Karpas-422 (cell line): ENCODE data around the gene TNFSF15. TPM values are rescaled to one million over a fixed set of nuclear protein-coding genes. Genes with fewer than 3 reads are reported as not detected.

ENCODE experiments used
- DNase-seq: peaks from one replicate; pipeline ENCODE4 v3.0.0-alpha.2; 2015
- H2AFZ ChIP-seq: fragments of 200-600 bp; sonication (generic); 2 replicates; pipeline ENCODE4 v1.6.1; 2014; ENCODE audit warnings: antibody characterized with exemption, low read length, mixed read lengths
- H3K27ac ChIP-seq: fragments of 200-600 bp; sonication (generic); 2 replicates; pipeline ENCODE4 v1.5.1; 2014; ENCODE audit warnings: mild to moderate bottlenecking, low read length, moderate library complexity
- H3K27me3 ChIP-seq: fragments of 200-600 bp; sonication (generic); 2 replicates; pipeline ENCODE4 v1.6.1; 2014; ENCODE audit warnings: low read length, mixed read lengths
- H3K36me3 ChIP-seq: fragments of 200-600 bp; sonication (generic); 2 replicates; pipeline ENCODE4 v1.6.1; 2014; ENCODE audit warnings: low read length, mixed read lengths; ENCODE audit not compliant: insufficient read depth
- H3K4me1 ChIP-seq: fragments of 200-600 bp; sonication (generic); 2 replicates; pipeline ENCODE4 v1.6.1; 2014; ENCODE audit warnings: mild to moderate bottlenecking, low read length, mixed read lengths
- H3K4me2 ChIP-seq: fragments of 200-600 bp; sonication (generic); 2 replicates; pipeline ENCODE4 v1.6.1; 2014; ENCODE audit warnings: low read length, low read depth, mild to moderate bottlenecking; ENCODE audit not compliant: poor library complexity, severe bottlenecking
- H3K4me3 ChIP-seq: fragments of 200-600 bp; sonication (generic); 2 replicates; pipeline ENCODE4 v1.5.1; 2014; ENCODE audit warnings: mild to moderate bottlenecking, antibody characterized with exemption, low read length, mixed read lengths
- H3K79me2 ChIP-seq: fragments of 200-600 bp; sonication (generic); 2 replicates; pipeline ENCODE4 v1.6.1; 2014; ENCODE audit warnings: mild to moderate bottlenecking, low read length, mixed read lengths
- H3K9ac ChIP-seq: fragments of 200-600 bp; sonication (generic); 2 replicates; pipeline ENCODE4 v1.6.0; 2014; ENCODE audit warnings: low read length
- H3K9me2 ChIP-seq: fragments of 200-600 bp; sonication (generic), shearing (Covaris generic); replicated peaks from 2 replicates; pipeline ENCODE4 v1.6.0; 2014; ENCODE audit warnings: mild to moderate bottlenecking, low read length, moderate library complexity; ENCODE audit not compliant: insufficient read depth
- H3K9me3 ChIP-seq: fragments of 300-700, 200-600 bp; sonication (generic); 2 replicates; pipeline ENCODE4 v1.6.1; 2014; ENCODE audit warnings: low read length, mixed read lengths
- H4K20me1 ChIP-seq: fragments of 200-600 bp; sonication (generic); 2 replicates; pipeline ENCODE4 v1.6.1; 2014; ENCODE audit warnings: mild to moderate bottlenecking, antibody characterized with exemption, low read length, low read depth; ENCODE audit not compliant: insufficient read depth
- total RNA-seq: library from RNA; depleted of rRNA; stranded (reverse); fragments of >200 nt; shearing (Covaris generic); gene quantifications from 2 replicates; pipeline ENCODE4 v1.2.3, GENCODE V29; 2014; ENCODE audit warnings: low replicate concordance; rRNA removed

Gene TNFSF15
- 20.6 and 32.5 TPM in 2 replicates for total RNA-seq

GRCh38 chr9:114805670-114806525 lies at the start of gene TNFSF15:
Gene TNFSF15, minus strand, starts transcription at chr9:114806039. Its CDS starts 27 bp downstream, at chr9:114806012.
- no peak within 1 kb of the TSS for H2AFZ ChIP-seq
- H3K9me2 ChIP-seq, result no peaks in the 10 kb centered on the region
- no peaks in the 10 kb centered on the region for H3K27me3 ChIP-seq
- H3K27ac ChIP-seq, result peak within 1 kb of the TSS; percentile 99
- no peaks in the 10 kb centered on the region for H3K9me3 ChIP-seq
- peak; percentile 87 for DNase-seq
- H3K4me3 ChIP-seq, result peak within 1 kb of the TSS; percentile 93
- H3K79me2 ChIP-seq, result peaks cover 31% of the 10 kb centered on the region
- peaks cover 28% of the 10 kb centered on the region for H3K36me3 ChIP-seq
- H4K20me1 ChIP-seq, result peaks cover 9% of the 10 kb centered on the region; the same call in 1 of the 2 replicates
- peaks cover 94% of the 10 kb centered on the region for H3K4me1 ChIP-seq
- H3K9ac ChIP-seq, result peak within 1 kb of the TSS; percentile 95
- H3K4me2 ChIP-seq, result peak within 1 kb of the TSS; percentile 87

GRCh38 chr9:114855488-114855887 lies 49.6 kb upstream of the TNFSF15 start:
- no peak overlapping the region for H3K27ac ChIP-seq
- H3K4me3 ChIP-seq, result no peak overlapping the region
- no peak overlapping the region for H3K4me2 ChIP-seq
- H2AFZ ChIP-seq, result no peak overlapping the region
- no peaks in the 10 kb centered on the region for H4K20me1 ChIP-seq
- H3K79me2 ChIP-seq, result no peaks in the 10 kb centered on the region
- no peaks in the 10 kb centered on the region for H3K9me2 ChIP-seq
- no peaks in the 10 kb centered on the region for H3K36me3 ChIP-seq
- no peak overlapping the region for H3K9ac ChIP-seq
- H3K9me3 ChIP-seq, result no peaks in the 10 kb centered on the region
- no peaks in the 10 kb centered on the region for H3K27me3 ChIP-seq
- peaks cover 16% of the 10 kb centered on the region for H3K4me1 ChIP-seq
- DNase-seq, result no peak

- H3K9ac ChIP-seq, result no peak overlapping the region
- no peak overlapping the region for H2AFZ ChIP-seq
- no peaks in the 10 kb centered on the region for H4K20me1 ChIP-seq
- H3K4me2 ChIP-seq, result no peak overlapping the region
- no peak overlapping the region for H3K27ac ChIP-seq
- no peaks in the 10 kb centered on the region for H3K9me3 ChIP-seq
- no peaks in the 10 kb centered on the region for H3K9me2 ChIP-seq
- H3K4me1 ChIP-seq, result peaks cover 11% of the 10 kb centered on the region
- DNase-seq, result no peak
- no peak overlapping the region for H3K4me3 ChIP-seq
- H3K36me3 ChIP-seq, result no peaks in the 10 kb centered on the region
- H3K79me2 ChIP-seq, result no peaks in the 10 kb centered on the region
- H3K27me3 ChIP-seq, result no peaks in the 10 kb centered on the region
Measured at GRCh38 chr9:114854736-114855355, 49.0 kb upstream of the TNFSF15 start.

GRCh38 chr9:114853071-114853855 lies 47.4 kb upstream of the TNFSF15 start:
- H3K4me3 ChIP-seq, result no peak overlapping the region

GRCh38 chr9:114852050-114852594 lies 46.3 kb upstream of the TNFSF15 start:
- Histone ChIP-seq H3K9me3 (no peaks in the 10 kb centered on the region), H3K4me1 (peaks cover 8% of the 10 kb centered on the region), H3K36me3 (no peaks in the 10 kb centered on the region), H3K4me3 (no peak overlapping the region), H3K4me2 (no peak overlapping the region), H3K27ac (no peak overlapping the region), H3K79me2 (no peaks in the 10 kb centered on the region), H2AFZ (no peak overlapping the region), H4K20me1 (no peaks in the 10 kb centered on the region), H3K9me2 (no peaks in the 10 kb centered on the region), H3K9ac (no peak overlapping the region), H3K27me3 (no peaks in the 10 kb centered on the region)
- no peak for DNase-seq

More at GRCh38 chr9:114853071-114853855, 47.4 kb upstream of the TNFSF15 start:
- no peaks in the 10 kb centered on the region for H3K9me3 ChIP-seq
- H3K27me3 ChIP-seq, result no peaks in the 10 kb centered on the region
- no peak overlapping the region for H2AFZ ChIP-seq
- no peak overlapping the region for H3K27ac ChIP-seq
- no peaks in the 10 kb centered on the region for H3K36me3 ChIP-seq
- no peak overlapping the region for H3K4me2 ChIP-seq
- no peaks in the 10 kb centered on the region for H4K20me1 ChIP-seq
- no peak overlapping the region for H3K9ac ChIP-seq
- H3K4me1 ChIP-seq, result peaks cover 11% of the 10 kb centered on the region
- no peaks in the 10 kb centered on the region for H3K9me2 ChIP-seq
- H3K79me2 ChIP-seq, result no peaks in the 10 kb centered on the region
- no peak for DNase-seq

GRCh38 chr9:114851306-114851705 lies 45.5 kb upstream of the TNFSF15 start:
- no peak overlapping the region for H3K9ac ChIP-seq

GRCh38 chr9:114850871-114851270 lies 45.0 kb upstream of the TNFSF15 start:
- H3K9ac ChIP-seq, result no peak overlapping the region
- no peak overlapping the region for H3K4me2 ChIP-seq
- no peak overlapping the region for H3K4me3 ChIP-seq
- H3K9me3 ChIP-seq, result no peaks in the 10 kb centered on the region
- no peaks in the 10 kb centered on the region for H3K27me3 ChIP-seq
- no peaks in the 10 kb centered on the region for H3K79me2 ChIP-seq
- no peaks in the 10 kb centered on the region for H4K20me1 ChIP-seq
- no peak overlapping the region for H3K27ac ChIP-seq
- DNase-seq, result no peak
- no peaks in the 10 kb centered on the region for H3K36me3 ChIP-seq
- H3K9me2 ChIP-seq, result no peaks in the 10 kb centered on the region
- H2AFZ ChIP-seq, result no peak overlapping the region
- H3K4me1 ChIP-seq, result no peaks in the 10 kb centered on the region

More at GRCh38 chr9:114851306-114851705, 45.5 kb upstream of the TNFSF15 start:
- Histone ChIP-seq H3K27ac (no peak overlapping the region), H3K36me3 (no peaks in the 10 kb centered on the region), H4K20me1 (no peaks in the 10 kb centered on the region), H3K27me3 (no peaks in the 10 kb centered on the region), H3K4me3 (no peak overlapping the region), H2AFZ (no peak overlapping the region), H3K79me2 (no peaks in the 10 kb centered on the region), H3K4me2 (no peak overlapping the region), H3K9me3 (no peaks in the 10 kb centered on the region), H3K4me1 (no peaks in the 10 kb centered on the region), H3K9me2 (no peaks in the 10 kb centered on the region)
- no peak for DNase-seq
